D721Med (cell line): ENCODE data around the gene CDH13.

Experiments
- DNase-seq: peaks from one replicate; pipeline ENCODE4 v3.0.0; 2011; ENCODE audit warnings: low spot score; ENCODE audit not compliant: insufficient read length
- FAIRE-seq: peaks from 2 replicates; lab custom pipeline; 2011; peaks lifted over from hg19 to GRCh38; lab: Jason Lieb, UNC
- CTCF ChIP-seq: IDR thresholded peaks from 2 replicates; pipeline ENCODE4 v1.5.1; 2012; ENCODE audit warnings: mild to moderate bottlenecking, control low read depth; ENCODE audit not compliant: insufficient read depth; ENCODE audit errors: missing control alignments

Gene CDH13

GRCh38 chr16:83774066-83774465 lies 1147.3 kb downstream of the CDH13 start:
- no peak for DNase-seq
- TF ChIP-seq CTCF: no peak
- no peak for FAIRE-seq

GRCh38 chr16:83776944-83777343 lies 1150.2 kb downstream of the CDH13 start:
- no peak for TF ChIP-seq CTCF
- no peak for FAIRE-seq
- DNase-seq: no peak

- TF ChIP-seq CTCF: no peak
- no peak for DNase-seq
These were observed 1153.1 kb downstream of the CDH13 start for GRCh38 chr16:83779886-83780285.

GRCh38 chr16:83785455-83785854 lies 1158.7 kb downstream of the CDH13 start:
- FAIRE-seq (no peak), DNase-seq (no peak)
- TF ChIP-seq CTCF: no peak

More at GRCh38 chr16:83779886-83780285, 1153.1 kb downstream of the CDH13 start:
- no peak for FAIRE-seq

GRCh38 chr16:83789642-83790401 lies 1163.1 kb downstream of the CDH13 start:
- FAIRE-seq (no peak), DNase-seq (no peak)
- no peak for TF ChIP-seq CTCF

- no peak for TF ChIP-seq CTCF
- no peak for DNase-seq
- FAIRE-seq: no peak
These were observed 1165.1 kb downstream of the CDH13 start for GRCh38 chr16:83791916-83792315.

- no peak for TF ChIP-seq CTCF
- FAIRE-seq (no peak), DNase-seq (no peak)
These were observed 1165.6 kb downstream of the CDH13 start for GRCh38 chr16:83792391-83792790.
